A549 (cell line): Measurements from ENCODE around the gene UVRAG.
"Not testable (repeated sequence)": the region's sequence is repeated elsewhere in the genome, so short reads cannot be mapped to it uniquely, and the experiment has no call there.

Experiments
- CEBPB ChIP-seq, 2 experiments: fragments of >200 bp in 1 of 2; sonication (Bioruptor Twin) in 1 of 2; formaldehyde crosslinking in 1 of 2; IDR thresholded peaks; 2 replicates each; pipeline ENCODE4 v1.6.1; 2012 to 2016
- CHD4 ChIP-seq: fragments of 200-600 bp; sonication (generic); IDR thresholded peaks from 2 replicates; pipeline ENCODE4 v1.6.1; 2016; ENCODE audit warnings: antibody characterized with exemption, mild to moderate bottlenecking, borderline replicate concordance
- FOXS1 ChIP-seq: fragments of 250-450 bp; sonication (Bioruptor Pico); IDR thresholded peaks from 2 replicates; pipeline ENCODE4 v1.5.0; 2020; ENCODE audit warnings: mild to moderate bottlenecking, moderate library complexity
- JUN ChIP-seq, 2 experiments: fragments of >200 bp; sonication (Bioruptor Twin); formaldehyde crosslinking; IDR thresholded peaks; 2 replicates in 1 of 2; 3 replicates in 1 of 2; pipeline ENCODE4 v1.6.1; 2016 to 2017
- KDM5A ChIP-seq: fragments of 200-600 bp; sonication (generic); IDR thresholded peaks from 2 replicates; pipeline ENCODE4 v1.6.1; 2016; ENCODE audit warnings: antibody characterized with exemption, mild to moderate bottlenecking
- MAFK ChIP-seq: fragments of 450-650 bp; IDR thresholded peaks from 2 replicates; pipeline ENCODE4 v1.6.1; 2014; ENCODE audit not compliant: partially characterized antibody
- MYC ChIP-seq: IDR thresholded peaks from 2 replicates; pipeline ENCODE4 v1.6.1; 2012; ENCODE audit warnings: mild to moderate bottlenecking, inconsistent platforms, low read length, improper control_type of control experiment, borderline replicate concordance
- NFE2L2 ChIP-seq: fragments of 150-350 bp; conservative IDR thresholded peaks from 2 replicates; pipeline ENCODE4 v1.6.1; 2014; ENCODE audit warnings: low read length
- TF ChIP-seq, protein P1 (sequence below): fragments of >200 bp; sonication (Bioruptor Twin); formaldehyde crosslinking; IDR thresholded peaks from 3 replicates; pipeline ENCODE4 v1.5.1; 2016
- TF ChIP-seq, protein P2 (sequence below): fragments of 200-600 bp; sonication (generic); IDR thresholded peaks from 2 replicates; pipeline ENCODE4 v1.6.1; 2016; ENCODE audit warnings: antibody characterized with exemption, mild to moderate bottlenecking, moderate library complexity
- TF ChIP-seq, protein P3 (sequence below): IDR thresholded peaks from 2 replicates; pipeline ENCODE4 v1.6.1; 2012

DNA sequence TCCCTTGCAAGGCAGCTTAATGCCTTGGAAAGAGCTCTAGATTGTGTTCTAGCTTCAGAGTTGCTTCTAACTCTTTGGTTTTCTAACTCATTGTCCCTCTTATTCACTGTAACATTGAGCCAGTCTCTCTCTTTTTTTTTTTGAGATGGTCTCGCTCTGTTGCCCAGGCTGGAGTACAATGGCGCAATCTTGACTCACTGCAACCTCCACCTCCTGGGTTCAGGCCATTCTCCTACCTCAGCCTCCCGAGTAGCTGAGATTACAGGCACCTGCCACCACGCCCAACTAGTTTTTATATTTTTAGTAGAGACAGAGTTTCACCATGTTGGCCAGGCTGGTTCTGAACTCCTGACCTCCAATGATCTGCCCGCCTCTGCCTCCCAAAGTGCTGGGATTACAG, 266.1 kb downstream of the UVRAG start:
- TF ChIP-seq, protein P1, sequence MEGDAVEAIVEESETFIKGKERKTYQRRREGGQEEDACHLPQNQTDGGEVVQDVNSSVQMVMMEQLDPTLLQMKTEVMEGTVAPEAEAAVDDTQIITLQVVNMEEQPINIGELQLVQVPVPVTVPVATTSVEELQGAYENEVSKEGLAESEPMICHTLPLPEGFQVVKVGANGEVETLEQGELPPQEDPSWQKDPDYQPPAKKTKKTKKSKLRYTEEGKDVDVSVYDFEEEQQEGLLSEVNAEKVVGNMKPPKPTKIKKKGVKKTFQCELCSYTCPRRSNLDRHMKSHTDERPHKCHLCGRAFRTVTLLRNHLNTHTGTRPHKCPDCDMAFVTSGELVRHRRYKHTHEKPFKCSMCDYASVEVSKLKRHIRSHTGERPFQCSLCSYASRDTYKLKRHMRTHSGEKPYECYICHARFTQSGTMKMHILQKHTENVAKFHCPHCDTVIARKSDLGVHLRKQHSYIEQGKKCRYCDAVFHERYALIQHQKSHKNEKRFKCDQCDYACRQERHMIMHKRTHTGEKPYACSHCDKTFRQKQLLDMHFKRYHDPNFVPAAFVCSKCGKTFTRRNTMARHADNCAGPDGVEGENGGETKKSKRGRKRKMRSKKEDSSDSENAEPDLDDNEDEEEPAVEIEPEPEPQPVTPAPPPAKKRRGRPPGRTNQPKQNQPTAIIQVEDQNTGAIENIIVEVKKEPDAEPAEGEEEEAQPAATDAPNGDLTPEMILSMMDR, result not testable (repeated sequence)
- TF ChIP-seq NFE2L2; KDM5A; FOXS1; MAFK; JUN (IDR thresholded peaks at IDR 0.05); CEBPB (IDR thresholded peaks at IDR 0.05); CHD4; MYC: not testable (repeated sequence)
- TF ChIP-seq, protein P2, sequence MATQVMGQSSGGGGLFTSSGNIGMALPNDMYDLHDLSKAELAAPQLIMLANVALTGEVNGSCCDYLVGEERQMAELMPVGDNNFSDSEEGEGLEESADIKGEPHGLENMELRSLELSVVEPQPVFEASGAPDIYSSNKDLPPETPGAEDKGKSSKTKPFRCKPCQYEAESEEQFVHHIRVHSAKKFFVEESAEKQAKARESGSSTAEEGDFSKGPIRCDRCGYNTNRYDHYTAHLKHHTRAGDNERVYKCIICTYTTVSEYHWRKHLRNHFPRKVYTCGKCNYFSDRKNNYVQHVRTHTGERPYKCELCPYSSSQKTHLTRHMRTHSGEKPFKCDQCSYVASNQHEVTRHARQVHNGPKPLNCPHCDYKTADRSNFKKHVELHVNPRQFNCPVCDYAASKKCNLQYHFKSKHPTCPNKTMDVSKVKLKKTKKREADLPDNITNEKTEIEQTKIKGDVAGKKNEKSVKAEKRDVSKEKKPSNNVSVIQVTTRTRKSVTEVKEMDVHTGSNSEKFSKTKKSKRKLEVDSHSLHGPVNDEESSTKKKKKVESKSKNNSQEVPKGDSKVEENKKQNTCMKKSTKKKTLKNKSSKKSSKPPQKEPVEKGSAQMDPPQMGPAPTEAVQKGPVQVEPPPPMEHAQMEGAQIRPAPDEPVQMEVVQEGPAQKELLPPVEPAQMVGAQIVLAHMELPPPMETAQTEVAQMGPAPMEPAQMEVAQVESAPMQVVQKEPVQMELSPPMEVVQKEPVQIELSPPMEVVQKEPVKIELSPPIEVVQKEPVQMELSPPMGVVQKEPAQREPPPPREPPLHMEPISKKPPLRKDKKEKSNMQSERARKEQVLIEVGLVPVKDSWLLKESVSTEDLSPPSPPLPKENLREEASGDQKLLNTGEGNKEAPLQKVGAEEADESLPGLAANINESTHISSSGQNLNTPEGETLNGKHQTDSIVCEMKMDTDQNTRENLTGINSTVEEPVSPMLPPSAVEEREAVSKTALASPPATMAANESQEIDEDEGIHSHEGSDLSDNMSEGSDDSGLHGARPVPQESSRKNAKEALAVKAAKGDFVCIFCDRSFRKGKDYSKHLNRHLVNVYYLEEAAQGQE, result not testable (repeated sequence)
- TF ChIP-seq, protein P3, sequence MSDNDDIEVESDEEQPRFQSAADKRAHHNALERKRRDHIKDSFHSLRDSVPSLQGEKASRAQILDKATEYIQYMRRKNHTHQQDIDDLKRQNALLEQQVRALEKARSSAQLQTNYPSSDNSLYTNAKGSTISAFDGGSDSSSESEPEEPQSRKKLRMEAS, result not testable (repeated sequence)
